HG02678 (cell line): ENCODE data around the gene ISM1.

Source experiments
- ATAC-seq: cut with Tn5 transposase; IDR thresholded peaks from one replicate; pipeline ENCODE4 v1.9.1; 2021; ENCODE audit warnings: mild to moderate bottlenecking, moderate library complexity; ENCODE audit not compliant: unreplicated experiment

Gene ISM1

DNA sequence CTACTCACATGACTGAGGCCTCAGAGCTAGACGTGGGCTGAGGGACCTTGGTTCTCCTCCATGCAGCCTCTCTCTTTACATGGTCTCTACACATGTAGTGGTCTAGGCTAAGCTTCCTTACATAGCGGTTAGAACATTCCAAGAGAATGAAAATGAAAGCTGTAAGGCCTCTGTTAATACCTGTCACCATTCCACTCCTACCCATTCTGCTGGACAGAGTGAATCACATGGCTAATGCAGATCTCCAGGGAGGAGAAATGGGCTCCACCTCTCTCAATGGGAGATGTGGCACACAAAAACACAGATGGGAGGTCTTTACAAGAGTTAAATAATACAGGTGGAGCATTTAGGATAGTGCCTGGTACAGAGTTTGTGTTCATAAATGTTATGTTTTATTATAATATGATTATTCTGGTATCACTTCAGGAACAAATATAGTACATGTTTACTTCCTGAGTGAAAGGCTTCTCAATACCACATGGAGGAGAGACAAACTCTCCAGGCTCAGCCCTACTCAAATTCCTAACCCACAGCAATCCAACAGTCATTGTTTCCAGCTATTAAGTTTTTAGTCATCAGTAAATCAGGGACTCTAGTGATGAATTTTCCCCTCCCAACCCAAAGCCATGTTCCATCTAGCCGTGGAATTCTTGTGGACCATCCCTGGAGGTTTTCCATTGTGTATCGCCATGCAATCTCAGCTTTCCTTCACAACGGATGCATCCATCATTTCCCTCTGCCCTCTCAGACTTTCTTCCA lies 57.9 kb downstream of the ISM1 start:
- no peak for ATAC-seq

DNA sequence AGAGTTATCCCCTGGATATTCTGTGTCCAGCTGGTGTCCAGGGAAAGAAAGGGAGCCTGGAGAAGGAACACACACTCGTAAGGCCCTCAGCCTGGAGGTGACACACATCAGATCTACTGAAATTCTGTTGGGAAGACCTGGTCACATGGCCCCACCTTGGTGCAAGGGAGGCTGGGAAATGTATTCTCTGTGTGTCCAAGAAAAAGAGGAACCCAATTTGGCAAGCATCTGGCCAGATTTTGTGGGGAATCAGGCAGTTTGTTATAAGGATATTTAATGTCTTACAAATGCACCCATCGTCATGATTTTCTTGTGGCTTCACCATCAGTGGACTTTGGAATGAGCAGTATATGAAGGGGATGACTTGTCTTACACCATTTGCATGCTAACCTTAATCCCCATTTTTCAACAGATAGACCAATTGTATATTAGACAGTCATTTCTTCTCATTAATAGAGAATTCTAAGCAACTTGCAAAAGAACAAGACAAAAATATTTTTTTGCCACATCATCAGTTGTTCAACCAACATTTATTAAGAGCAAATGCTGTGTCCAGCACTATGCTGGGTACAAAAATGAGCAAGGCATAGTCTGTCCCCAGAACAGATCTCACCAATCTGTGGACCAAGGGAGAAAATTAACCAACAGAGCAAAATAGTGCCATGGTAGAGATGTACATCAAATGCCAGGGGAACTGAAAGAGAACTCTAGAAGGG lies 59.7 kb downstream of the ISM1 start:
- no peak for ATAC-seq

DNA sequence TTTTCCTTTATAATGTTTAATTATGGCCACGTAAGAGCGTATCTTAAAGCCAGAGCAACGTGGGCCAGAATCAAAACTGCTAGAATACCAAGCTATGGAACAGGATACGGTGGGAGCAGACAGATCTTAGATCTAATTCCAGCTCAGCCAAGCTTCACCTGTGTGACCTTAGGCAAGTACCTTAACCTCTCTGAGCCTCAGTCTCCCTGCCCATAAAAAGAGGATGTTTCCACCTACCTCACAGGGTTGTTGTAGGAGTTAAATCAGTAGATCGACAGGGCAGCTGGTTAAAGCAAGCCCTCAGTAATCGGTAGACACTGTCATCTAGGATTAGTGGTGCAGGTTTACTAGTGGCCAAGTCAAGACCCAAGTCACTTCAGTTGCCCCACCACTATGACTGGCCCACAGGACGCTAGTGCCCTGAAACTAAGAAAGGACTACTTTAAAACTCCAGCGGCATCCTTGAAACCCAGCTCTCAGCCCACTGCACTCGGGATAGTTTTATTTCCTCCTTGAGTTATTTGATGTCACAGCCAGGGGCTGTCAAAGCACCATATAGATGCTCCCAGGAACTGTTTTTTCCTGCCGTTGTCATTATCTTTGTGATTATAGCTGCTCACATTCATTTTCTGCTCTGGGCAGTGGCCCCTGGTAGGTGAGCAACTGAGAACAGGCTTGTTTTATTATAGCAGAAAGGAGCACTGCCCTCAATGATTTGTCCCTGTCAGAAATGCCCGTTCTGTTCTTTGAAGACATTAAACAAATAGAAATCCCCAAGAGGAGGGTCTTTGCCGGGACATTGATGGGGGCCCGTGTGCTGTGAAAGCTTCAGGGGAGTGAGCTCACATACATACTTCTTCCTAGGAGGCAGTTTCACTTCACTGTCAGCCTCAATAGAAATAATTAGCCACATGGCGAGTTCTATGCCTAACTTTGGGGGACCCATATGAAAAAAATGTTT lies 63.1 kb downstream of the ISM1 start:
- no peak for ATAC-seq

DNA sequence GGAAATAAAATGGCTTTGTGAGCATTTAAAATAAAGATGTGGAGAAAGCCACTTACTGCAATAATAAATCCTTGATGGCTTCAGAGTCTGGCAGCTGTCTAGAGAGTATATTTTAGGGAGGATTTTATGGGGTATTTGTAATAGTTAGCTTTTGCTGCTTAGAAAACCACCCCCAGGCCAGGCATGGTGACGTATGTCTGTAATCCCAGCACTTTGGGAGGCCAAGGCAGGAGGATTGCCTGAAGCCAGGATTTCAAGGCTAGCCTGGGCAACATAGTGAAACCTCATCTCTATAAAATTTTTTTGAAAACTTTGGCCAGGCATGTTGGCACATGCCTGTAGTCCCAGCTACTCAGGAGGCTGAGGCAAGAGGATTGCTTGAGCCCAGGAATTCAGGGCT lies 63.8 kb downstream of the ISM1 start:
- no peak for ATAC-seq

DNA sequence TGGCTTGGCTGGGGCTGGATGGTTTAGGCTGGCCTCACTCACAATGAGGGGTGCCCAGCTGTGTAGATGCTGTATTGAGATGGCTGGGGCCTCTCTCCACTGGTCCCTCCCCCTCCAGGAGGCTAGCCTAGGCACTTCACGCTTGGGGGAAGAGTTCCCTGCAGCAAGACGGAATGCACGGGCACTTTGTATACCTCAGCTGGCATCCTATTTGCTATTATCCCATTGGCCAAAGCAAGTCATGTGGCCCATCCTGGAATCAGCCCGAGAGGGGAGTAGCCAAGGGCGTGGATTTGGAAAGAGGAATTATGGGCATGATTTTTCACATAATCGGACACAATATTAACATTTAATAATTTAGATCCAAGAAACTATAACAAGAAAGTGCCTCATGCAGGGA lies 64.3 kb downstream of the ISM1 start:
- ATAC-seq = no peak

DNA sequence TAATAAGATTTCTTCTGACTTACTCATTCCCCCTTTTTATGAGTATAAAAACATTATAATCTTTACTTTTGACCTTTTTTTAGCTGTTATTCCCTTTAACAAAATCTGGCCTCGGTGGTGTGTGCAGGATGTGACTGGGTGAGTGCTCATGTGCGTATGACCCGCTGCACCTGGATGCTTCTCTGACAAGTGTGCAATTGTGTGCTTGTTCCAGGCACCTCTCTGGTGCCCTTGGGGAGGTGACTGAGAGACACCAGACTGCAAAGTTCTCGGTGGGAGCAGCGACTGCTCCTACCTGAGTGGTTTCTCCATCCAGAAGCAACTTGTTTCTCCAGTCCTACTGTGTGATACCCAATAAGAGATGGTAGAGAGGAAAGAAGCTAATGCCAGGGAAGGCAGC lies 65.0 kb downstream of the ISM1 start:
- ATAC-seq = no peak

DNA sequence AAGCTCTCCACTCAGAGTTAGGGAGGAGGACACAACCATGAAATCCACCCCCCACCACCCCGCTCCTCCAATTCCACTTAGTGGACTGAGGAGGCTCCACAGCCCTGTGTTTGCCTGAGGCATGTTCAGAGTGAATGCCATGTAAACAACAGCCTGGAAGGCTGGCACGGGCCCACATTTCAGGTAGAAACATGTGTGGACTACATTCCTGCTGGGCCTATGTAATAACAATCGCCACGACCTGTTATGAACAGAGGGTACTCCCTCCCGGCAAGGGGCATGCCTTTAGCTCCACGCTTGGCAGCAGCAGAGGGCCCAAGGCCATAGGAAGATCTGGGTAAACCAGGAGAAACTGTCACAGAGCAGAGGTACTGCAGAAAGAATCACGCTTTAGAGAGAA lies 65.5 kb downstream of the ISM1 start:
- ATAC-seq = no peak

DNA sequence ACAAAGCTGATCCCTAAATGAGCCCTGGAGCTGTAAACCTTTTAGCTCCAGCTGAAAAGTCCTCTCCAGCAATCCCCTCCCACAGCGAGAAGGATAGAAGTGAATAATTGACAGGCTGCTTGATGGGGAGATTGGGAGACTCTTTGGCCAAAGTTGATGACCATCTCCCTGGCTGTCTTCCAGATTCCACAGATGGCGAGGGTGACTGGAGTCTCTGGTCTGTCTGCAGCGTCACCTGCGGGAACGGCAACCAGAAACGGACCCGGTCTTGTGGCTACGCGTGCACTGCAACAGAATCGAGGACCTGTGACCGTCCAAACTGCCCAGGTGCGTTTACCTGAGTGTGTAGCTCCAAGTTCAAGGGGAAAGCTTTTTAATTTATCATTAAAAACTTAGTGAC lies 67.3 kb downstream of the ISM1 start:
- no peak for ATAC-seq

DNA sequence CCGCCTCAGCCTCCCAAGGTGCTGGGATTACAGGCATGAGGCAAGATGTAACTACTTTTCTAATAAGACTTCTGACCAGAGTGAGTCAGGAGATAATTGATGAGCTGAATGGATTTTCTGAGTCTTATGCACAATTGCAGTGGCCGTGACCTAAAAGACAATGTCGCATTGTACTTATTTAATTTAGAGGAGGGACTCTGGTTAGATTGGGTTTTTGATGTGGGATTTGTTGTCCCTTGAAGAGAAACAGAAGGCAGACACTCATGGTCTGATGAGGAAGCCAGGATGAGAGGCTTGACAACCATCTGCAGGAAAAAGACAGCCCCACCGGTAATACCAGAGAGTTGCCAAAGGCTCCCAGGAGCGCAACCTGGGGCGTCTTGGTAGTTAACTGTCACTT lies 68.0 kb downstream of the ISM1 start:
- ATAC-seq = no peak

DNA sequence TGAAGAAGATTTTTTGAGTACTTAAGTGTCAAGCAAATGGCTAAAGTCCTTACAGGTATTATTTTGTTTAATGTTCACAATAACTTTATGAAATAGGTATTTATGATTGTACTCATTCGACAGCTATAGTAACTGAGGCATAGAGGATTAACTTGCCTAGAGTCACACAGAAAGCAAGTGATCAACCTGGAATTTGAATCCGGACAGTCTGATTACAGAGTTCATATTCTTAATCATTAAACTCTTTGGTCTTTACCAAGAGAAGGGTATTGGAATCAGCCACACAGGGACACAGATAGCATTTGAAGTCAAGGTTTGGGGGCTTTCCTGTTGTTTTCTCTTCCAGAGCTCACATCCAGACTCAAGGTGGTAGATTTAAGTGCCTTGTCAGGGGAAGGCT lies 69.7 kb downstream of the ISM1 start:
- ATAC-seq = no peak

DNA sequence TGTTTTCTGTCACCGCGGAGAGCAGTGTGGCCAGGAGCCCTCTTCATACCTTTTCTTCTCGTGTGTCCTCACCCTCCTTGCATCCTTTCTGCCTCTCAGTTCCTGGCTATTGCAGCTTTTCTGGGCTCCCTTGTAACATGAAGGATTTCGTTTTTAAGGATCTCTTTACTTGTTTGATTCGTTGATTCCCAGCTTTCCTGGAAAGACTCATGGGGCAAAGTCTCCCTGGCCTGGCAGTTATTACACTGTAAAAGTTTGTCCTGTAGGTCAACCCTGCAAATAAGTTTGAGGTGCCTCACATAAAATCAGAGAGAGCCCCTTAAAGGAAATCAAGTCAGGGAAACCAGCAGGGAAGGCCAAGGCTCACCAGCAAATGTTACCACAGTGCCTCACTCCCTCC lies 70.1 kb downstream of the ISM1 start:
- no peak for ATAC-seq

DNA sequence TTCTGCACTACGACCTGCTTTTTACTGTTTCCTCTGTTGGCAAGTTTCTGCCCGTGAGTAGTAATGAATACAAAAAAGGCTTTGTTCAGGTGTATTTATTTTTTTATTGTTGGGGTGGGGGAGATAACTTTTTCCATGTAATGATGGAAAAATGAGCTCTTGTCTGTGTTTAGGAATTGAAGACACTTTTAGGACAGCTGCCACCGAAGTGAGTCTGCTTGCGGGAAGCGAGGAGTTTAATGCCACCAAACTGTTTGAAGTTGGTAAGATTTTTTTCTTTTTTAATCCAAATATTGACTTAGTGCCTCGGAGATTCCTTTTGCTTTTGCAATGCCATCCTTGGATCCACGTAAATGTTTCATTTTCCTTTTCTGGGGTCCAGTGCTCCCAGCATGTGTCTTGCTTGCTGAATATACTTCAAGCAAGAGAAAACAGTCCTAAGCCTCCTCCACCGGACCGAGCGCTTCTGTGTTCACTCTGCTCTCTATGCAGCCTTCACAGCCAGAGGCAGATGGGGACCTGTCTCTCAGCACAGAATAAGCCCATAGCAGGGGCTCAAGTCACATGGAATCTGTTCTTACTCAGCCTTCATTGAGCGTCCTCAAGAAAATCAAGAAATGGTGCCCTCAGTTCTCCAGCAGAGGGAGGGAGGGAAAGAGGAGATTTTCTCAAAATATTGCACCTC lies 71.3 kb downstream of the ISM1 start:
- no peak for ATAC-seq

DNA sequence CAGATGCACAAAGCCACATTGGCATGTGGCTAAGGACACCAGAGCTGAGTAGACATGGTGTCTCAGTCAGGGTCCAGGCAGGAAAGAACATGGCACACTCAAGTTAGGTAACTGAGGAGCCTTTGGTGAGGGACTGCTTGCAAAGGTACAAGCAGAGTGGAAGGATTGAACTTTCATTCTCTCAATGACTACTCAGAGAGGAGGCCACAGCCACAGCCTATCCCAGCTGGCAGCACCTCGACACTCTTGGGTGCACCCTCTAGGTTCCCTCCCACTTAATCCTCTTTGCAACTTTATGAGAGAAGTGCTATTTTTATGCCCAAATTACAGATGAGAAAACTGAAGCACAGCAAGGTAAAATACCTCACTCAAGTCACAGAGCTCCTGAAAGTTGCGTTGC lies 73.4 kb downstream of the ISM1 start:
- no peak for ATAC-seq

DNA sequence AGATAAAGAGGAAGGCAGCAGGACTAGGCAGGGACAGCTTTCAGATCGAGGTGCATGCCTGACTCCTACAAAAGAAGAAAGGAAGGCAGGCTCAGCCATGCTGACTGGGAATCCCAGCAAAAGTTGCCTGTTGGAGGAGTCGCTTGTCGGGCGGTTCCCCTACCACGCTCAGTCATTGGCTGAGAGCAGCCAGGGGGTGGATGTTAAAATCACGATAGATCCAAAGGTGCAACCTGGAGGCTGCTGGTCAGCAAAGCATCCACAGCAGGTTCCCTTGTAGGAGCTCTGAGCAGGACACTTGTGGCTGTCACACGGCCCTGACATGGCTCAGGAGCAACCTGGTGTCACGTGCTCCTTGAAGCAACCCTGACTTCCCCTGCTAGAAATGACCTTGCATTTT lies 74.6 kb downstream of the ISM1 start:
- no peak for ATAC-seq

DNA sequence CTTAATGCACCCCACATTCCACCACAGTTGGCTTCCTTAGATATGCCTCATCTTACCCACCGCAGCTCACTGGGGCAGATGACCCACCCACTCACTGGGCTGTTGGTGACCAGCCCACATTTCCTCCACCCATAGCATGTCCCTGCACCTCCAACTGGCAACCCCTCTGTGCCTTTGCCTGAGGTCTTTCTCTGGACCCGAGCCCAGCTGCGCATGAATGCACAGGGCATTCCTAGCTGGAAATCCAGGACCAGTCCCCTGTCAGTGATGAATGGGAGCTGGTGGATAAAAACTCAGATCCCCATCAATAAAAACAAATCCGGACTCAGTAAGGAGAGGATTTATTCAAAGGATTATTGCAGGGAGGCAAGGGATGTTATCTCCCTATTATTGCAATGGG lies 75.0 kb downstream of the ISM1 start:
- no peak for ATAC-seq

DNA sequence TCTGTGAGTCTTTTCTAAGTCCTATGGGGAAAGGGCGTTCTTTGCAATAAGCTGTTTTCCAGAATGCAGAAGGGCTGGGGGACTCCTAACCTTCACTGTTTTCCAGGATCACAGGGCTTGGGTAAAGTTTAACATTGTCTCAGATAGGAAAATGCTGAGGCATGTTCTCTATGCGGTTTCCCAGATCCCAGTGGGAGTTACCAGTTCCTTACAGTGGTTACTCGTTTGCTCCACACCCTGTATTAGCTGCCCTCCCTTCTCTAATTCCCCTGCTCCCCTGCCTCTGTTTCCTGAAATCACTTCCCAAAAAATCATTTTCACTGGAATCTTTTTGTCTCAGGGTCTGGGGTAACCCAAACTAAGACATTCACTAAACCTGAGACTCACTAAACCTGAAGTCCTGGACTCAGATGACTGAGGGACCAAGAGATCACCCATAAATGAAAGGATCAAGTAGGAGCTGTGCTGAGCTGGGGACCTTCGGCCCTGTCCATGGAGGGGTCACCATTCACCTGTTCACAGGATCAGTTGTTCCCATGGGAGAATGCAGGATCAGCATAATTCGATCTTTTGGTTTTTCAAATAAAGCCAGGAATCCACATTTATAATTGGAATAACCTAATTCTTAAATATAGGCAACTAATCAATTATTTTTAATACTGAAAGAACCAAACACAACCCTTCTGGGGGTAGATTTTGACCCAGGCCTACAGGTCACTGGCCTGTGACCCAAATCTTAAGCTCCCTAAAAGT lies 76.2 kb downstream of the ISM1 start:
- no peak for ATAC-seq

DNA sequence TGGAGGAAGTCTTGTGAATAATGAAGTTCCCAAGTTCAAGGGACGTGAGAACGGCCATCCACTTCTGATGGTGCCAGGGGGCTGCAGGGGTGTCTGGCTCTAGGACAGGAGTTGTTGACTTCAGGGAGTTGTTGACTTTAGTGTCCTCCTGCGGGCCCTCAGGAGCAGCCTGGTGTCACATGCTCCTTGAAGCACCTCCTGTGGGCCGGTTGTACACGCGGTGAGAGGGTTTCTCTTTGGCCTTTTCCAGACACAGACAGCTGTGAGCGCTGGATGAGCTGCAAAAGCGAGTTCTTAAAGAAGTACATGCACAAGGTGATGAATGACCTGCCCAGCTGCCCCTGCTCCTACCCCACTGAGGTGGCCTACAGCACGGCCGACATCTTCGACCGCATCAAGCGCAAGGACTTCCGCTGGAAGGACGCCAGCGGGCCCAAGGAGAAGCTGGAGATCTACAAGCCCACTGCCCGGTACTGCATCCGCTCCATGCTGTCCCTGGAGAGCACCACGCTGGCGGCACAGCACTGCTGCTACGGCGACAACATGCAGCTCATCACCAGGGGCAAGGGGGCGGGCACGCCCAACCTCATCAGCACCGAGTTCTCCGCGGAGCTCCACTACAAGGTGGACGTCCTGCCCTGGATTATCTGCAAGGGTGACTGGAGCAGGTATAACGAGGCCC lies 77.8 kb downstream of the ISM1 start:
- ATAC-seq = no peak

DNA sequence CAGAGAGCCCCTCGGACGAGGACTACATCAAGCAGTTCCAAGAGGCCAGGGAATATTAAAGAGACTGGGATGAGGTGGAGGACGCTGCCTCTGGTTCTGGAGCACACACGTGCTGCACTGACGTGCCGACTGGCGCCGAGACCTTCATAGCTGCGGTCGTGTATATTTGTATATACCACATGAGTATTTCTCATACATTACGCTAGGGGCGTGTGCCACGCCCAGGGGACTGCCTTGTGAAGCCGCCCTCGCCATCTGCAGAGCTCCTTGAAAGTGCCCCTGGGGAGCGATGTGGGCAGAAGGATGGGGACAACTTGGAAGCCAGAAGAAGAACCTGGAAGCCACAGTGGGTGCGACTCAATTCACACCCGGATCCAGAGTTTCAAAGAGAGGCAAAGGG lies 78.3 kb downstream of the ISM1 start:
- ATAC-seq = no peak

DNA sequence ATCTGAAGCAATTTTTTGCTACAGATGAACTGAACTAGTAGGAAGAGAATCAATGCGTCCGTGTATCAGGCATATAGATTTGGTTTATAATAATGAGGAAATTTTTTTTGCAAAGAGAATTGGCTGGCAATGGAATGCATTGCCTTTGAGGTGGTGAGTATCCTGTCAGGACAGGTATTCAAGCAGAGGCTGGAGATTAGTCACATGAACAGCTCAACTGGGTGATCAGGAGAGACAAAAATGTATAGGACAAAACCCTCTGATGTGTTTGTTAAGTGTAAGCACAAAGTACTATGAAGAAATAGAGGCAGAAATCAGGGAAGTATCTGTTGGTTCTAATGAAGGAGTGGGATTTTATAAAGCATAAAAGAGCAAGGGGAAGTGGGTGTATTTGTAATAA lies 80.5 kb downstream of the ISM1 start:
- ATAC-seq = no peak
